ENCODE data around the gene SEMA5B. TPM values are rescaled to one million over a fixed set of nuclear protein-coding genes. Genes with fewer than 3 reads are reported as not detected.

The SEMA5B gene
- total RNA-seq (10 to 100 TPM; 14.2 to 20.9 TPM), polyA plus RNA-seq (ENCODE audit: insufficient read length in 2 of 2) (10 to 100 TPM; 57.3 to 65.5 TPM)
- long read RNA-seq, donor 1, full-length matches to known transcripts = 3 of 21 reads
- long read RNA-seq, donor 1, partial matches to known transcripts = 18 of 21 reads
- long read RNA-seq, donor 1, other reads (novel, unspliced or antisense) = 0 of 21 reads
- long read RNA-seq, donor 2 = 0 reads
- long read RNA-seq, donor 3 = 0 reads
- long read RNA-seq, donor 4, partial matches to known transcripts = 74 of 81 reads
- long read RNA-seq, donor 4, other reads (novel, unspliced or antisense) = 7 of 81 reads

GRCh38 chr3:123027292-123028232, at the start of gene SEMA5B:
Gene SEMA5B (minus strand): TSS chr3:123027763. CDS start chr3:122961263, 66,500 bp downstream.
- H3K4me1 ChIP-seq (ENCODE audit: control insufficient read depth, insufficient read depth, low read length) = peaks cover 26% of the 10 kb centered on the region
- under 1% methylated on average over 89 of the region's 94 CpGs for WGBS (ENCODE audit: insufficient coverage)
- peak in 5 of 6 donors; percentile 53 to 95 (median 69) for DNase-seq (ENCODE audit: low read depth in 4 of 6, low spot score in 6 of 6)

GRCh38 chr3:123076496-123077418, 49.2 kb upstream of the SEMA5B start:
- no peaks in the 10 kb centered on the region for H3K36me3 ChIP-seq (ENCODE audit: control insufficient read depth, insufficient read depth, low read length)
- peak in 2 of 6 donors; percentile 86 to 88 for DNase-seq (ENCODE audit: low read depth in 4 of 6, low spot score in 6 of 6)
- H3K4me3 ChIP-seq (ENCODE audit: low read depth, low read length) = no peak overlapping the region
- H3K9me3 ChIP-seq (ENCODE audit: control insufficient read depth, insufficient read depth, low read length) = no peaks in the 10 kb centered on the region
- peaks cover 11% of the 10 kb centered on the region for H3K4me1 ChIP-seq (ENCODE audit: control insufficient read depth, insufficient read depth, low read length)
- 42% methylated on average over 3 of the region's 6 CpGs for WGBS (ENCODE audit: insufficient coverage)
- no peaks in the 10 kb centered on the region for H3K27me3 ChIP-seq (ENCODE audit: control insufficient read depth, insufficient read depth, low read length)
- H3K27ac ChIP-seq (ENCODE audit: low read depth, low read length) = no peak overlapping the region

More at GRCh38 chr3:123027292-123028232, at the start of gene SEMA5B:
- Histone ChIP-seq H3K36me3 (ENCODE audit: control insufficient read depth, insufficient read depth, low read length) (no peaks in the 10 kb centered on the region), H3K27me3 (ENCODE audit: control insufficient read depth, insufficient read depth, low read length) (peaks cover 13% of the 10 kb centered on the region), H3K4me3 (ENCODE audit: low read depth, low read length) (peak within 1 kb of the TSS; percentile 79), H3K9me3 (ENCODE audit: control insufficient read depth, insufficient read depth, low read length) (no peaks in the 10 kb centered on the region), H3K27ac (ENCODE audit: low read depth, low read length) (peak within 1 kb of the TSS; percentile 87)

DNA sequence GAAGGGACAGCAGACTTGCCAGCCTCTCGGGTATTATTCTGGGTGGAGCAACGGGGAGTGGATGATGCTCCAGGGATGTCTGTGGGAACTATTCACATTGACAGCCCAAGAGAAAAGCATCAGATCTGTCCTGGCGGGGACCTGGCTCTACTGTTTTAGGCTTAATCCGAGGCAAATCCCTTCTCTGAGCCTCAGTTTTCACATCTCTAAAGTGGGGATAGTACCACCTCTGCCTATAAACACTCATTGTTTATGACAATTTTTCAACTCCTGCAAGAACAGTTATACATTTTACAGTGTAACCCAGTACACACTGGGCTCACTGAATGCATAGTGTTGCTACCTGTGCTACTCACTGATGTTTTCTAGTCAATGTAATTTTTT, 48.5 kb upstream of the SEMA5B start:
- Histone ChIP-seq H3K4me1 (ENCODE audit: control insufficient read depth, insufficient read depth, low read length) (peaks cover 13% of the 10 kb centered on the region), H3K27me3 (ENCODE audit: control insufficient read depth, insufficient read depth, low read length) (no peaks in the 10 kb centered on the region), H3K9me3 (ENCODE audit: control insufficient read depth, insufficient read depth, low read length) (no peaks in the 10 kb centered on the region), H3K27ac (ENCODE audit: low read depth, low read length) (no peak overlapping the region), H3K36me3 (ENCODE audit: control insufficient read depth, insufficient read depth, low read length) (no peaks in the 10 kb centered on the region), H3K4me3 (ENCODE audit: low read depth, low read length) (no peak overlapping the region)
- DNase-seq (ENCODE audit: low read depth in 4 of 6, low spot score in 6 of 6) = no peak
- 71% methylated on average over 4 of the region's 4 CpGs for WGBS (ENCODE audit: insufficient coverage)

GRCh38 chr3:123075359-123075758, 47.8 kb upstream of the SEMA5B start:
- no peak overlapping the region for H3K4me3 ChIP-seq (ENCODE audit: low read depth, low read length)
- DNase-seq (ENCODE audit: low read depth in 4 of 6, low spot score in 6 of 6) = no peak
- H3K9me3 ChIP-seq (ENCODE audit: control insufficient read depth, insufficient read depth, low read length) = no peaks in the 10 kb centered on the region
- 100% methylated on average over 1 of the region's 1 CpG for WGBS (ENCODE audit: insufficient coverage)
- no peak overlapping the region for H3K27ac ChIP-seq (ENCODE audit: low read depth, low read length)
- peaks cover 13% of the 10 kb centered on the region for H3K4me1 ChIP-seq (ENCODE audit: control insufficient read depth, insufficient read depth, low read length)
- H3K27me3 ChIP-seq (ENCODE audit: control insufficient read depth, insufficient read depth, low read length) = no peaks in the 10 kb centered on the region
- H3K36me3 ChIP-seq (ENCODE audit: control insufficient read depth, insufficient read depth, low read length) = no peaks in the 10 kb centered on the region

DNA sequence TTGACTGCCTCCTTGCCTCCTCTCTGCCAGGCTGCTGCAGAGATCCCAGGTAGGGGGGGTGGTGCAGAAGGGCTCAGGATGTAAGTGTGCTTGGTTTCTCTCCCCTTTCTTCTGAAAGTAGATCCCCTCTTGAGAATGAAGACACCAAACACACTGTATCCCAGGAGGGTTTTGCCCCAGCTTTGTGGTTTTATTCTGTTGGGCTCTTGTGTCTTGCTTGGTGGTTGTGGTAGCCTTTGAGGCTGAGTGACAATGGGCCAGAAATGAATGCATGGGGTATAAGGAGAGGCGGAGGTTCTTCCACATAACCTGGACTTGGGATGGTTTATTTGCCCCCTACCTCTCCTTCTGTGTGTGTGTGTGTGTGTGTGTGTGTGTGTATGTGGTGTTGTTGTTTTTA, 45.0 kb upstream of the SEMA5B start:
- Histone ChIP-seq H3K36me3 (ENCODE audit: control insufficient read depth, insufficient read depth, low read length) (no peaks in the 10 kb centered on the region), H3K27ac (ENCODE audit: low read depth, low read length) (no peak overlapping the region), H3K27me3 (ENCODE audit: control insufficient read depth, insufficient read depth, low read length) (peaks cover 2% of the 10 kb centered on the region), H3K4me3 (ENCODE audit: low read depth, low read length) (no peak overlapping the region), H3K9me3 (ENCODE audit: control insufficient read depth, insufficient read depth, low read length) (no peaks in the 10 kb centered on the region), H3K4me1 (ENCODE audit: control insufficient read depth, insufficient read depth, low read length) (peaks cover 18% of the 10 kb centered on the region)
- no CpG with 5 or more reads among the region's 1 CpG for WGBS (ENCODE audit: insufficient coverage)
- no peak for DNase-seq (ENCODE audit: low read depth in 4 of 6, low spot score in 6 of 6)

GRCh38 chr3:123072152-123072551, 44.6 kb upstream of the SEMA5B start:
- Histone ChIP-seq H3K27me3 (ENCODE audit: control insufficient read depth, insufficient read depth, low read length) (peaks cover 2% of the 10 kb centered on the region), H3K4me1 (ENCODE audit: control insufficient read depth, insufficient read depth, low read length) (peaks cover 21% of the 10 kb centered on the region), H3K9me3 (ENCODE audit: control insufficient read depth, insufficient read depth, low read length) (no peaks in the 10 kb centered on the region), H3K27ac (ENCODE audit: low read depth, low read length) (no peak overlapping the region), H3K36me3 (ENCODE audit: control insufficient read depth, insufficient read depth, low read length) (no peaks in the 10 kb centered on the region), H3K4me3 (ENCODE audit: low read depth, low read length) (no peak overlapping the region)
- WGBS (ENCODE audit: insufficient coverage) = 83% methylated on average over 5 of the region's 5 CpGs
- no peak for DNase-seq (ENCODE audit: low read depth in 4 of 6, low spot score in 6 of 6)

DNA sequence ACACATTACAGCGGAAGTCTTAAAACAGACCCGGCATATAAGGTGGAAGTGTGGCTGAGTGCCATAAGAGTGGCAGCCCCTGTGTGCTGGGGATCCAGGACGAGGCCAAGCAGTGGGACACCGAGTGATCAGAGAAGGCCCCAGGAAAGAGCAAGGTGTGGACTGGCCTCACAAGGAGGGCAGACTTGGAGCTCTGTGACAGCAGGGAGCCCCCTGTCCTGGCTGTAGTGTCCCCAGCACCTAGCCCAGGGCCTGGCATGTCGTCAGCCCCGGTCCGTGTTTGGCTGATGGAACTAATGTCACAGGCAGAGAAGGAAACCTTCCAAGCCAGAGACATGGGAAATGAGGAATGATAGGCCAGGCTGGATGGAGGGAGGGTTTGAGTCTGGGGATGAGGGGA, 44.0 kb upstream of the SEMA5B start:
- no peak overlapping the region for H3K27ac ChIP-seq (ENCODE audit: low read depth, low read length)

GRCh38 chr3:123071146-123071545, 43.6 kb upstream of the SEMA5B start:
- Histone ChIP-seq H3K4me1 (ENCODE audit: control insufficient read depth, insufficient read depth, low read length) (peaks cover 21% of the 10 kb centered on the region), H3K4me3 (ENCODE audit: low read depth, low read length) (no peak overlapping the region), H3K27ac (ENCODE audit: low read depth, low read length) (no peak overlapping the region), H3K9me3 (ENCODE audit: control insufficient read depth, insufficient read depth, low read length) (no peaks in the 10 kb centered on the region), H3K36me3 (ENCODE audit: control insufficient read depth, insufficient read depth, low read length) (no peaks in the 10 kb centered on the region), H3K27me3 (ENCODE audit: control insufficient read depth, insufficient read depth, low read length) (peaks cover 2% of the 10 kb centered on the region)
- DNase-seq (ENCODE audit: low read depth in 4 of 6, low spot score in 6 of 6) = peak in 2 of 6 donors; percentile 31 to 70
- no CpG with 5 or more reads among the region's 5 CpGs for WGBS (ENCODE audit: insufficient coverage)

More for the DNA sequence above, 44.0 kb upstream of the SEMA5B start:
- H3K27me3 ChIP-seq (ENCODE audit: control insufficient read depth, insufficient read depth, low read length) = peaks cover 2% of the 10 kb centered on the region
- no peaks in the 10 kb centered on the region for H3K9me3 ChIP-seq (ENCODE audit: control insufficient read depth, insufficient read depth, low read length)
- H3K4me1 ChIP-seq (ENCODE audit: control insufficient read depth, insufficient read depth, low read length) = peaks cover 21% of the 10 kb centered on the region
- WGBS (ENCODE audit: insufficient coverage) = 68% methylated on average over 6 of the region's 7 CpGs
- H3K4me3 ChIP-seq (ENCODE audit: low read depth, low read length) = no peak overlapping the region
- no peaks in the 10 kb centered on the region for H3K36me3 ChIP-seq (ENCODE audit: control insufficient read depth, insufficient read depth, low read length)
- no peak for DNase-seq (ENCODE audit: low read depth in 4 of 6, low spot score in 6 of 6)

DNA sequence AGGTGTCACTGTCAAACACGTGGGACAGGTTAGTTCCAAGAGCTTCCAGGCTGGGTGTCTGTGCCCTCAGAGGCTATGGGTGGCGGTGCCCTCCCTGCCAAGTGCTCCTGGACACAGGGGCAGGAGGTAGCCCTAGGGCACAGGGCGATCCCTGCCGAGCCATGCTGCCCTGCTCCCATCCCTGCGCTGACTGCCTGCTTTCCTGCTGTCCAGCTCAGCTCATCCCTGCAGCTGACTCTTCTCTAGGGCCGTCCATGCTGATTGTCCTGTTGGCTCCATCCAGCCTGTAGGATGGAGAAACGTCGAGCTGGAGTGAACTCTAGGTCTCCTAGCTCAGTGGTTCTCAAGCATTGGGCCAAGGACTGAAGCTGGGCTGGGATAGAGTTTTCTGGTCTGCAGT, 42.9 kb upstream of the SEMA5B start:
- 70% methylated on average over 8 of the region's 8 CpGs for WGBS (ENCODE audit: insufficient coverage)
- no peak overlapping the region for H3K27ac ChIP-seq (ENCODE audit: low read depth, low read length)

More for the DNA sequence above, 42.9 kb upstream of the SEMA5B start:
- peaks cover 2% of the 10 kb centered on the region for H3K27me3 ChIP-seq (ENCODE audit: control insufficient read depth, insufficient read depth, low read length)
- no peak overlapping the region for H3K4me3 ChIP-seq (ENCODE audit: low read depth, low read length)
- no peaks in the 10 kb centered on the region for H3K9me3 ChIP-seq (ENCODE audit: control insufficient read depth, insufficient read depth, low read length)
- no peak for DNase-seq (ENCODE audit: low read depth in 4 of 6, low spot score in 6 of 6)
- no peaks in the 10 kb centered on the region for H3K36me3 ChIP-seq (ENCODE audit: control insufficient read depth, insufficient read depth, low read length)
- peaks cover 21% of the 10 kb centered on the region for H3K4me1 ChIP-seq (ENCODE audit: control insufficient read depth, insufficient read depth, low read length)

Measured in spinal cord (tissue), 10 donors.